Activated CD8-positive, alpha-beta T cell treated with anti-CD3 and anti-CD28 coated beads for 36 hours (primary cell): ENCODE data around the gene GHSR. TPM values are rescaled to one million over a fixed set of nuclear protein-coding genes. Genes with fewer than 3 reads are reported as not detected.
A peak's percentile ranks its signal among the peaks of the same experiment; 100 is the strongest.
"Not testable (repeated sequence)": the region's sequence is repeated elsewhere in the genome, so short reads cannot be mapped to it uniquely, and the experiment has no call there.

Experiments
- ATAC-seq: fragments of 200-7000 bp; cut with Tn5 transposase; one replicate; pipeline ENCODE4 v1.10.0; 2021; ENCODE audit warnings: mild to moderate bottlenecking, moderate library complexity
- CTCF ChIA-PET: fragments of 350-600 bp; sonication (Branson Sonifier 250); formaldehyde crosslinking; loops from one replicate; lab custom pipeline; 2021; ENCODE audit warnings: antibody characterized with exemption; lab: Charles Lee
- POLR2A ChIA-PET: fragments of 350-600 bp; sonication (Branson Sonifier 250); formaldehyde crosslinking; loops from one replicate; lab custom pipeline; 2021; ENCODE audit warnings: antibody characterized with exemption; lab: Charles Lee
- DNase-seq: peaks from one replicate; pipeline ENCODE4 v3.0.0-alpha.2; 2020
- H3K27ac Mint-ChIP-seq: one replicate; pipeline ENCODE4 v1.8.0; 2021; ENCODE audit warnings: mild to moderate bottlenecking, mixed read lengths
- H3K27me3 Mint-ChIP-seq: one replicate; pipeline ENCODE4 v1.8.0; 2021; ENCODE audit warnings: mixed read lengths
- H3K36me3 Mint-ChIP-seq: one replicate; pipeline ENCODE4 v1.8.0; 2021; ENCODE audit warnings: low read depth, mixed read lengths
- H3K4me1 Mint-ChIP-seq: one replicate; pipeline ENCODE4 v1.8.0; 2021; ENCODE audit warnings: low read depth, mixed read lengths
- H3K4me3 Mint-ChIP-seq: one replicate; pipeline ENCODE4 v1.8.0; 2021; ENCODE audit warnings: mild to moderate bottlenecking, moderate library complexity, mixed read lengths
- H3K9me3 Mint-ChIP-seq: one replicate; pipeline ENCODE4 v1.8.0; 2021; ENCODE audit warnings: mixed read lengths
- CTCF ChIP-seq: fragments of 200-600 bp; IDR thresholded peaks from one replicate; pipeline ENCODE4 v1.8.0; 2022; ENCODE audit warnings: antibody characterized with exemption, mild to moderate bottlenecking
- intact Hi-C: fragments of 100-400 bp; cut with micrococcal nuclease; formaldehyde crosslinking; loops from one replicate; pipeline ENCODE4 v1.10.0; 2022
- total RNA-seq, 2 experiments: library from RNA; stranded (reverse); gene quantifications; one replicate each; pipeline ENCODE4 v1.2.3, GENCODE V29; 2021

GHSR gene
- not detected for total RNA-seq

GRCh38 chr3:172447611-172448579 is at the start of gene GHSR:
TSS of gene GHSR (minus strand) at chr3:172448456. CDS start at chr3:172448413, 43 bp downstream.
- Mint-ChIP-seq H3K9me3 (peaks cover 6% of the 10 kb centered on the region), H3K4me1 (peaks cover 25% of the 10 kb centered on the region), H3K27me3 (peaks cover 64% of the 10 kb centered on the region), H3K36me3 (peaks cover 5% of the 10 kb centered on the region), H3K4me3 (peak within 1 kb of the TSS; percentile 15), H3K27ac (no peak within 1 kb of the TSS)
- no peak for TF ChIP-seq CTCF
- CTCF ChIA-PET, result interaction anchor here (1.0 to 3.0 kb wide), 4 partner anchors 11 to 176 kb away, joined by 3 to 14 read pairs (median 6); no protein-coding TSS in a partner anchor
- peak; percentile 27 for DNase-seq
- ATAC-seq, result peak; percentile 27
- intact Hi-C loops, result no loop called here
- POLR2A ChIA-PET, result no interaction called here

GRCh38 chr3:172490198-172490669 is 42.0 kb upstream of the GHSR start:
- H3K4me3 Mint-ChIP-seq, H3K9me3 Mint-ChIP-seq: not testable (repeated sequence)
- peak overlapping the region; percentile 69 for H3K27ac Mint-ChIP-seq

GRCh38 chr3:172478116-172478515 is 29.9 kb upstream of the GHSR start:
- TF ChIP-seq CTCF, result no peak
- ATAC-seq (no peak), DNase-seq (no peak)
- no peaks in the 10 kb centered on the region for H3K36me3 Mint-ChIP-seq
- POLR2A ChIA-PET, result interaction anchor here (0.7 kb wide), 1 partner anchor 13 kb away, joined by 3 read pairs; no protein-coding TSS in a partner anchor
- no peak overlapping the region for H3K27ac Mint-ChIP-seq
- no peak overlapping the region for H3K4me3 Mint-ChIP-seq
- CTCF ChIA-PET, result interaction anchor here (0.9 to 4.4 kb wide), 12 partner anchors 9 to 190 kb away, joined by 3 to 34 read pairs (median 6); no protein-coding TSS in a partner anchor
- peaks cover 9% of the 10 kb centered on the region for H3K4me1 Mint-ChIP-seq
- H3K9me3 Mint-ChIP-seq, result no peaks in the 10 kb centered on the region
- H3K27me3 Mint-ChIP-seq, result peaks cover 3% of the 10 kb centered on the region
- intact Hi-C loops, result loop anchor here (10.0 kb wide), 1 partner anchor 143 kb away; no protein-coding TSS in a partner anchor

More at GRCh38 chr3:172490198-172490669, 42.0 kb upstream of the GHSR start:
- peaks cover 20% of the 10 kb centered on the region for H3K27me3 Mint-ChIP-seq
- ATAC-seq (peak; percentile 79), DNase-seq (peak; percentile 94)
- peak; percentile 86 for TF ChIP-seq CTCF
- peaks cover 14% of the 10 kb centered on the region for H3K4me1 Mint-ChIP-seq
- H3K36me3 Mint-ChIP-seq, result not testable (repeated sequence)
- POLR2A ChIA-PET, result interaction anchor here (0.7 to 1.0 kb wide), 3 partner anchors 27 to 105 kb away, joined by 3 to 4 read pairs (median 4); no protein-coding TSS in a partner anchor
- intact Hi-C loops, result loop anchor here (2.0 kb wide), 1 partner anchor 107 kb away; no protein-coding TSS in a partner anchor
- CTCF ChIA-PET, result interaction anchor here (0.7 to 1.2 kb wide), 14 partner anchors 9 to 158 kb away, joined by 3 to 28 read pairs (median 3); no protein-coding TSS in a partner anchor

- peaks cover 9% of the 10 kb centered on the region for H3K4me1 Mint-ChIP-seq
- ChIA-PET POLR2A (no interaction called here), CTCF (interaction anchor here (0.7 to 4.4 kb wide), 11 partner anchors 11 to 193 kb away, joined by 3 to 34 read pairs (median 5); no protein-coding TSS in a partner anchor)
- no peak overlapping the region for H3K27ac Mint-ChIP-seq
- TF ChIP-seq CTCF, result no peak
- DNase-seq (no peak), ATAC-seq (no peak)
- no peaks in the 10 kb centered on the region for H3K36me3 Mint-ChIP-seq
- intact Hi-C loops, result loop anchor here (10.0 kb wide), 1 partner anchor 142 kb away; no protein-coding TSS in a partner anchor
- peaks cover 2% of the 10 kb centered on the region for H3K9me3 Mint-ChIP-seq
- peak overlapping the region; percentile 77 for H3K4me3 Mint-ChIP-seq
- H3K27me3 Mint-ChIP-seq, result peaks cover 3% of the 10 kb centered on the region
Observed at GRCh38 chr3:172476347-172476746, 28.1 kb upstream of the GHSR start.
